HG03575 (cell line): ENCODE measurements around the gene FBXL15.
"Not testable (repeated sequence)": the region's sequence is repeated elsewhere in the genome, so short reads cannot be mapped to it uniquely, and the experiment has no call there.

ENCODE experiments used
- ATAC-seq: cut with Tn5 transposase; IDR thresholded peaks from one replicate; pipeline ENCODE4 v1.9.1; 2021; ENCODE audit not compliant: unreplicated experiment, insufficient number of reproducible peaks, low FRiP score; ENCODE audit errors: extremely low read depth

FBXL15 gene

GRCh38 chr10:102450124-102450373 is 29.4 kb downstream of the FBXL15 start:
- ATAC-seq: no peak

- no peak for ATAC-seq
Measured at GRCh38 chr10:102450374-102451104, 29.9 kb downstream of the FBXL15 start.

GRCh38 chr10:102451105-102451969 is 30.7 kb downstream of the FBXL15 start, which contains the start of gene C10orf95:
Gene C10orf95 (minus strand): TSS chr10:102451543. CDS start chr10:102451093, 450 bp downstream.
- no peak for ATAC-seq

DNA sequence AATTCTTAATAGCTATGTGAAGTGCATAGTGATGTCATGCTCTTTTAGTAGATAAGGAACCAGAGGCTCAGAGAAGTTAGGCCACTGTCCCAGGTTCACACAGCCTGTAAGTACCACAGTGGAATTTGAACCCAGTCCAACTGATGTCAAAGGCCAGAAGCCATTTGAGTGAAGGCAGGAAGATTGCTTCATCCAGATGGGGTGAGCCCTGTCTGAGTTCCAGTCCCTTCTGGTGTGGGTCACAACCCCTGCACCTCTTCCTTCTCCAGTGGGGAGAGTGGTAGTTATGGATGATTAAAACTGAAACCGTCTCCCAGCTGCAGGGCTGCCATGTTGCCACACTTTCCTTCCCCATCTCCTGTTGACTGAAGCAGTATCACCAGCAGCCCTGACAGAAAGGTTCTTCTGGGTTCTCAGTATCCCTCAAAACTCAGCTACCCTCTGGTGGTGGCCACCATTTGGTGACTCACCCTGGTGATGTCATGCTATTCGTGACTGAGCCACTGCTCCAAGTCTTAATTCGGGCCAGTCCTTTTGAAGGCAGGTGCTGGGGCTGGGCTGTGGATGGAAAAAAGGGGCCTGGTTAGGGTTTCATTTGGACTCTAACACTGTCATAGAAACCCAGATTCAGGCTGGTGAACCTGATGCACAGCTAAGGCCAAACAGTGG is 32.2 kb downstream of the FBXL15 start:
- no peak for ATAC-seq

- ATAC-seq: no peak
Measured at GRCh38 chr10:102453502-102453901, 32.9 kb downstream of the FBXL15 start.

DNA sequence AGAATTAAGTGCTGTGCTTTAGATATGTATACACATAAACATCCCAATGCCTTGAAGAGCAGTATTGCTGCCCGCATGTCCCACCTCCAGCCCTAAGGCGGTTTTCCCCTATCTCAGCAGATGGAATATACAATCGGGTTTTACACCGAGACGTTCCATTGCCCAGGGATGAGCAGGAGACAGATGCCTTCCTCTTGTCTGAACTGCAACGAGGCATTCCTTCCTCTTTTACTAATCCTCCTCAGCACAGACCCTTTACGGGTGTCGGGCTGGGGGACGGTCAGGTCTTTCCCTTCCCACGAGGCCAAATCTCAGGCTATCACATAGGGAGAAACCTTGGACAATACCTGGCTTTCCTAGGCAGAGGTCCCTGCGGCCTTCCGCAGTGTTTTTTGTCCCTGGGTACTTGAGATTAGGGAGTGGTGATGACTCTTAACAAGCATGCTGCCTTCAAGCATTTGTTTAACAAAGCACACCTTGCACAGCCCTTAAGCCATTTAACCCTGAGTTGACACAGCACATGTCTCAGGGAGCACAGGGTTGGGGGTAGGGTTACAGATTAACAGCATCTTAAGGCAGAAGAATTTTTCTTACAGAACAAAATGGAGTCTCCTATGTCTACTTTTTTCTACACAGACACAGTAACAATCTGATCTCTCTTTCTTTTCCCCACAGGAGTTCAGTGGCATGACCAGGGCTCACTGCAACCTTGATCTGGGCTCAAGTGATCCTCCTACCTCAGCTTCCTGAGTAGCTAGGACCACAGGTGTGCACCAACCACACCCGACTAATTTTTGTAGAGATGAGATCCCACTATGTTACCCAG is 34.2 kb downstream of the FBXL15 start:
- ATAC-seq: not testable (repeated sequence)

DNA sequence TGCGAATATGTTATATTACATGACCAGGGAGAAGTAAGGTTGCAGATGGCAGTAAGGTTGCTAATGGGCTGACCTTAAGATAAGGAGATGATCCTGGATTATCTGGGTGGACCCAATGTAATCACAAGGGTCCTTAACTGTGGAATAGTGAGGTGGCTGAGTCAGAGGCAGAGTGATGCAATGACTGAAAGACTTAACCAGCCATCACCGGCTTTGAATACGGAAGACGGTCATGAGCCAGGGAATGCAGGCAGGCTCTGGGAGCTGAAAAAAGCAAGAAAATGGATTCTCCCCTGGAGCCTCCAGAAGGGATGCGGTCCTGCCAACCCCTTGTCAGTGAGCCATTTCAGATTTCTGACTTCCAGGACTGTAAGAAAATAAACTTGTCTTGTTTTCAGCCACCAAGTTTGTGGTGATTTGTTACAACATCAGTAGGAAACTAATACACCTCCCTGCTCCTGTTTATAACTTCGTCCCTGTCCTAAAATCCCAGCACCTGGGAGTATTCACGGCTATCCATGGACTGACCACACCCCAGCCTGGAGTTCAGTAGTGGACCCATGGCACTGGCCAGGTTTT is 35.3 kb downstream of the FBXL15 start:
- ATAC-seq: no peak

DNA sequence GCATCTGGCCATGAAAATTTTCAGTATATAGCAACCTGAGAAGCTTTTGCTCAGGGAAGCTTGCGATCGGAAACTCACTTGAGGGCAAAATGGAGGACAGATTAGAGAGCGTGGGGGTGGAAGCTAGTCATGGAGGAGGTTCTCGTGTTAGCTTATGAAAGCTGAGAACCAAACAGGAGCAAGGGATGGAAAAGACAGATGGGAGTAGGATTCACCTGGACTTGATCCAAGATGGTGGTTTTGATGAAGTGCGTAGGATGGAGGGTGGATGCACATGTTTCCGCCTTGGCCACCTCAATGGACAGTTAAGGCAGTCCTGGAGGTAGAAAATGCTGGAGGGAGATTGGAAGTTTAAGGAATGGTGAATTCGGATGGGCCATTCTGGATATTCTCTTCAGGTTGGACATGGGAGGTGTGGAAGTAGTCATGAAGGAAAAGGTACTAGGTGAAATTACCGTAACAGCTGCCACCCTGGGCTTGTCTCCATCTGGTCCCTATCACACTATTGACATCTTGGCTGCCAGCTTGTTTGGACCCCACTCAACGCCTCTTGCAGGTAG is 37.0 kb downstream of the FBXL15 start:
- no peak for ATAC-seq

GRCh38 chr10:102458656-102459055 is 38.0 kb downstream of the FBXL15 start:
- no peak for ATAC-seq

DNA sequence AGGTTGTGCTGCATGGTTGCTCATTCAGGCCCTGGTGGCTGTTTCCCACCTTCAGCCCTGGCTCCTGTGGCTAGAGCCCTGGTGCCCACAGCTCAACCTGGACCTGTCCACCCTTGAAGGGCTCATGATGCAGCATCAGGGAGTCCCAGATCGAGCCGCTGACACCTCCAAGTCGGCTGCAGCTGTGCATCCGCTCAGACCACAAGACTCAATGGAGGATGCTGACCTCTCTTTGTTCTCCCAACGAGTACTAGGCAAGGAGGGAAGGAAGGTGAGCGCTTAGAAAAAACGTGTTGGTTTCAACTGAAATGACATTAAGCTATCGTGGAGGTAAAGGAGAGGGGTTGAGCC is 40.2 kb downstream of the FBXL15 start:
- no peak for ATAC-seq

- no peak for ATAC-seq
Measured at GRCh38 chr10:102461187-102462054, 40.8 kb downstream of the FBXL15 start.

GRCh38 chr10:102462512-102463054 is 41.9 kb downstream of the FBXL15 start:
- no peak for ATAC-seq

GRCh38 chr10:102463983-102464382 is 43.3 kb downstream of the FBXL15 start:
- no peak for ATAC-seq

GRCh38 chr10:102465466-102465865 is 44.8 kb downstream of the FBXL15 start:
- no peak for ATAC-seq

GRCh38 chr10:102467318-102467717 is 46.7 kb downstream of the FBXL15 start:
- ATAC-seq: no peak

DNA sequence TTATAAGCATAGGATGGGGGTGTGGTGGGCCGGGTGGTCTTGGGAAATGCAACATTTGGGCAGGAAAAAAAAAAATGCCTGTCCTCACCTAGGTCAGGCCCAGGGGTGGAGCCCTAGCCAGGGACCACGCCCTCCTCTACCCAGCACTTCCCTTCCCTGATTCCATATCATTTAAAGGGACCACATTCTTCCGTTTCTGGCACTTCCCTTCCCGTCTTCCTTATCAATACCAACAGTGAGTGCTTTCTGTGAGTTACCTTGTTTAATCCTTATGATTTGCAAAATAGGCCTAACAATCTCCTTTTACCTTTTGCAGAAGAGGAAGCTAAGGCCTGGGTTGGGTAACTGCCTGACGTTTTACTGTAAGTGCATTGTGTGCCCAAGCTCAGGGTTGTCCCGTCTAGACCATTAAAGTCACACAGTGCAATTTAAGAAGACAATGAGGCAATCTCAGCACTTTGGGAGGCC is 47.4 kb downstream of the FBXL15 start:
- ATAC-seq: no peak

DNA sequence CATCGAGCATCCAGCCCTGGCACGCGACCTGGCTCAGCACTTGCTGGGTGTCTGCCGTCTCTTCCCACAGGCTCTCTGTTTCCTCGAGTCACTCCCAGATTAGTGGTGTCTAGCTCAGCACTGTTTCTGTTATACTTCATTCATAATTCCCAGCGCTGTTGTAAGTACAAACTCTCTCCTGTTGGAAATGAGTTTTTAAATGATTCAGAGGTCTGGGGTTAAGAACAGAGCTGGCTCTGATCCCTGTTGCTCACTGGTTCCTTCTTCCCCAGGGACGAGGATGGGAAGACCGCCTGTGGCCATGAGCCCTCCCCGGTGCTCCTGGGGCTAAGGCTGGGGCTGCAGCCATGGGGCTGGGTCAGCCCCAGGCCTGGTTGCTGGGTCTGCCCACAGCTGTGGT is 48.0 kb downstream of the FBXL15 start:
- no peak for ATAC-seq
